HepG2 (cell line): ENCODE measurements around the gene PNPLA2. TPM values are rescaled to one million over a fixed set of nuclear protein-coding genes. Genes with fewer than 3 reads are reported as not detected.

Experiments
- CREM ChIP-seq, 2 experiments: sonication (generic) in 1 of 2; formaldehyde crosslinking in 1 of 2; IDR thresholded peaks; 2 replicates each; pipeline versions ENCODE4 v1.4.0 to v1.6.1; 2016 to 2020; ENCODE audit warnings: antibody characterized with exemption in 1 of 2, mild to moderate bottlenecking in 1 of 2, missing genetic modification reagents in 1 of 2
- ELF4 ChIP-seq: sonication (generic); formaldehyde crosslinking; IDR thresholded peaks from 2 replicates; pipeline ENCODE4 v1.5.0; 2020; ENCODE audit warnings: missing genetic modification reagents, mild to moderate bottlenecking, moderate library complexity, borderline replicate concordance
- HCFC1 ChIP-seq: fragments of 150-350 bp; IDR thresholded peaks from 2 replicates; pipeline ENCODE4 v1.6.1; 2014; ENCODE audit warnings: low read depth, low read length
- HDAC2 ChIP-seq: sonication (generic); formaldehyde crosslinking; IDR thresholded peaks from 2 replicates; pipeline ENCODE4 v1.4.0; 2020; ENCODE audit warnings: missing genetic modification reagents
- KDM1A ChIP-seq: IDR thresholded peaks from 2 replicates; pipeline ENCODE4 v1.6.1; 2016; ENCODE audit warnings: missing compliant biosample characterization
- KLF12 ChIP-seq: sonication (generic); formaldehyde crosslinking; IDR thresholded peaks from 2 replicates; pipeline ENCODE4 v1.4.0; 2020; ENCODE audit warnings: missing genetic modification reagents, borderline replicate concordance
- NCOR1 ChIP-seq: fragments of 200-600 bp; sonication (generic); IDR thresholded peaks from 2 replicates; pipeline ENCODE4 v1.7.0; 2017; ENCODE audit warnings: antibody characterized with exemption, low read length, borderline replicate concordance
- SCMH1 ChIP-seq: sonication (generic); formaldehyde crosslinking; IDR thresholded peaks from 2 replicates; pipeline ENCODE4 v1.9.0; 2021; ENCODE audit warnings: missing genetic modification reagents, mild to moderate bottlenecking, borderline replicate concordance
- TCF7 ChIP-seq: sonication (generic); IDR thresholded peaks from 2 replicates; pipeline ENCODE4 v1.6.1; 2016; ENCODE audit warnings: antibody characterized with exemption, low read depth
- ZBTB21 ChIP-seq: sonication (generic); formaldehyde crosslinking; IDR thresholded peaks from 2 replicates; pipeline ENCODE4 v1.4.0; 2020; ENCODE audit warnings: missing genetic modification reagents
- ZIK1 ChIP-seq: sonication (generic); formaldehyde crosslinking; IDR thresholded peaks from 2 replicates; pipeline ENCODE4 v1.5.0; 2020; ENCODE audit warnings: mild to moderate bottlenecking, low read depth, missing genetic modification reagents, borderline replicate concordance
- ZNF33A ChIP-seq: sonication (generic); formaldehyde crosslinking; IDR thresholded peaks from 2 replicates; pipeline ENCODE4 v1.5.1; 2020; ENCODE audit warnings: missing genetic modification reagents, mild to moderate bottlenecking, moderate library complexity, borderline replicate concordance
- ZNF441 ChIP-seq: sonication (generic); formaldehyde crosslinking; IDR thresholded peaks from 2 replicates; pipeline ENCODE4 v1.7.0; 2021; ENCODE audit warnings: missing genetic modification reagents, borderline replicate concordance
- ZNF550 ChIP-seq: sonication (generic); formaldehyde crosslinking; IDR thresholded peaks from 2 replicates; pipeline ENCODE4 v1.4.0; 2020; ENCODE audit warnings: mild to moderate bottlenecking, missing genetic modification reagents, borderline replicate concordance
- polyA plus RNA-seq, 8 experiments: library from polyadenylated mRNA; depleted of rRNA in 3 of 8; stranded (reverse) in 7 of 8; unstranded in 1 of 8; fragments of >200 nt; fragmentation: Illumina TruSeq in 4 of 8; extraction: Trizol in 4 of 8; gene quantifications; 2 replicates each; pipeline versions ENCODE4 v1.2.1 to v1.2.3, GENCODE V29; 2011 to 2016; ENCODE audit warnings: low read depth in 4 of 8, missing spikeins in 1 of 8, mixed read lengths in 1 of 8; ENCODE audit not compliant: insufficient read depth in 1 of 8
- total RNA-seq, 5 experiments: library from RNA; depleted of rRNA; stranded (reverse); fragments of >200 nt; fragmentation: Illumina TruSeq; extraction: Trizol; gene quantifications; 2 replicates each; pipeline ENCODE4 v1.2.3, GENCODE V29; 2016; ENCODE audit warnings: low read depth in 1 of 5
- TF ChIP-seq, protein P1 (sequence below): sonication (generic); formaldehyde crosslinking; IDR thresholded peaks from 2 replicates; pipeline ENCODE4 v1.5.1; 2020; ENCODE audit warnings: mild to moderate bottlenecking, missing genetic modification reagents, borderline replicate concordance
- TF ChIP-seq, protein P2 (sequence below): IDR thresholded peaks from 2 replicates; pipeline ENCODE4 v1.4.0; 2020; ENCODE audit warnings: mild to moderate bottlenecking, missing genetic modification reagents
- TF ChIP-seq, protein P3 (sequence below): sonication (generic); formaldehyde crosslinking; IDR thresholded peaks from 2 replicates; pipeline ENCODE4 v1.5.1; 2020; ENCODE audit warnings: missing genetic modification reagents, mild to moderate bottlenecking, borderline replicate concordance

Gene PNPLA2
- total and polyA plus RNA-seq, 2 of the 13 experiments (the other 11 are each of a cell fraction or from before 2014, with no cell fraction given), result 10.5 to 43.2 TPM

DNA sequence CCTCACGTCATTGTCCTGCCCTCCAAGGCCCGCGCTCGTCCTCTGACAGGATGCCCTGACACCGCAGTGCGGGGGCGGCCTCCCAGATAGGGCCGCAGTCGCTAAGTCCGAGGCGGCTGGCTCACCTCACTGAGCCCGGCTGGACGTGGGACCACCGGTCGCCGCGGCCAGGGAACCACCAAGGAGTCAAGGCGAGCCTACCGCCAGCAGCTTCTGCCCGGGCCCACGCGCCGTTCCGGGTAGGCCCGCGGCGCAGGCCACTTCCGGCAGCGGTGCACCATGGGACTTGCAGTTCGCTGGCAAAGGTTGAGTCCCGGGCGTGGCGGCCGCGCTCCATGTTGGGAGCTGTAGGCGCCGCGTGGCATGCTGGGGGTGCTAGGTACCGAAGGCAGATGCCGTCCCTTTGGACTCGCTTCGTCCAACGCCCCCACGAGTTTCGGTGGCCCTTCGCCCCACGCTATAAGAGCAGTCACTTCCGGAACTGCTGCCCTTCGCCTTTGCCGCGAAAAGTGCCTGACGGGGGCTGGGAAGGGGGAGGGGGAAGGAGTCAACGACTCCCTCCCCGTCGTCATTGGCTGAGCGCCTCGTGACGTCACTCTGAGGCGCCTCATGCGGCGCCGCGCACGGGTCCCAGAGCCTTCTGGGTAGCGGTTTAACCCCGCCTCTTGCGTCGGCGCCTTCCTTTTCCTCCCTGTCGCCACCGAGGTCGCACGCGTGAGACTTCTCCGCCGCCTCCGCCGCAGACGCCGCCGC lies 9.3 kb upstream of the PNPLA2 start, which contains the start of gene RPLP2 (continued):
- TF ChIP-seq, protein P1, sequence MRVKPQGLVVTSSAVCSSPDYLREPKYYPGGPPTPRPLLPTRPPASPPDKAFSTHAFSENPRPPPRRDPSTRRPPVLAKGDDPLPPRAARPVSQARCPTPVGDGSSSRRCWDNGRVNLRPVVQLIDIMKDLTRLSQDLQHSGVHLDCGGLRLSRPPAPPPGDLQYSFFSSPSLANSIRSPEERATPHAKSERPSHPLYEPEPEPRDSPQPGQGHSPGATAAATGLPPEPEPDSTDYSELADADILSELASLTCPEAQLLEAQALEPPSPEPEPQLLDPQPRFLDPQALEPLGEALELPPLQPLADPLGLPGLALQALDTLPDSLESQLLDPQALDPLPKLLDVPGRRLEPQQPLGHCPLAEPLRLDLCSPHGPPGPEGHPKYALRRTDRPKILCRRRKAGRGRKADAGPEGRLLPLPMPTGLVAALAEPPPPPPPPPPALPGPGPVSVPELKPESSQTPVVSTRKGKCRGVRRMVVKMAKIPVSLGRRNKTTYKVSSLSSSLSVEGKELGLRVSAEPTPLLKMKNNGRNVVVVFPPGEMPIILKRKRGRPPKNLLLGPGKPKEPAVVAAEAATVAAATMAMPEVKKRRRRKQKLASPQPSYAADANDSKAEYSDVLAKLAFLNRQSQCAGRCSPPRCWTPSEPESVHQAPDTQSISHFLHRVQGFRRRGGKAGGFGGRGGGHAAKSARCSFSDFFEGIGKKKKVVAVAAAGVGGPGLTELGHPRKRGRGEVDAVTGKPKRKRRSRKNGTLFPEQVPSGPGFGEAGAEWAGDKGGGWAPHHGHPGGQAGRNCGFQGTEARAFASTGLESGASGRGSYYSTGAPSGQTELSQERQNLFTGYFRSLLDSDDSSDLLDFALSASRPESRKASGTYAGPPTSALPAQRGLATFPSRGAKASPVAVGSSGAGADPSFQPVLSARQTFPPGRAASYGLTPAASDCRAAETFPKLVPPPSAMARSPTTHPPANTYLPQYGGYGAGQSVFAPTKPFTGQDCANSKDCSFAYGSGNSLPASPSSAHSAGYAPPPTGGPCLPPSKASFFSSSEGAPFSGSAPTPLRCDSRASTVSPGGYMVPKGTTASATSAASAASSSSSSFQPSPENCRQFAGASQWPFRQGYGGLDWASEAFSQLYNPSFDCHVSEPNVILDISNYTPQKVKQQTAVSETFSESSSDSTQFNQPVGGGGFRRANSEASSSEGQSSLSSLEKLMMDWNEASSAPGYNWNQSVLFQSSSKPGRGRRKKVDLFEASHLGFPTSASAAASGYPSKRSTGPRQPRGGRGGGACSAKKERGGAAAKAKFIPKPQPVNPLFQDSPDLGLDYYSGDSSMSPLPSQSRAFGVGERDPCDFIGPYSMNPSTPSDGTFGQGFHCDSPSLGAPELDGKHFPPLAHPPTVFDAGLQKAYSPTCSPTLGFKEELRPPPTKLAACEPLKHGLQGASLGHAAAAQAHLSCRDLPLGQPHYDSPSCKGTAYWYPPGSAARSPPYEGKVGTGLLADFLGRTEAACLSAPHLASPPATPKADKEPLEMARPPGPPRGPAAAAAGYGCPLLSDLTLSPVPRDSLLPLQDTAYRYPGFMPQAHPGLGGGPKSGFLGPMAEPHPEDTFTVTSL (CRISPR knock-in tag), result peak; percentile 60
- TF ChIP-seq ZBTB21 (CRISPR knock-in tag), result peak; percentile 80
- TF ChIP-seq, protein P2, sequence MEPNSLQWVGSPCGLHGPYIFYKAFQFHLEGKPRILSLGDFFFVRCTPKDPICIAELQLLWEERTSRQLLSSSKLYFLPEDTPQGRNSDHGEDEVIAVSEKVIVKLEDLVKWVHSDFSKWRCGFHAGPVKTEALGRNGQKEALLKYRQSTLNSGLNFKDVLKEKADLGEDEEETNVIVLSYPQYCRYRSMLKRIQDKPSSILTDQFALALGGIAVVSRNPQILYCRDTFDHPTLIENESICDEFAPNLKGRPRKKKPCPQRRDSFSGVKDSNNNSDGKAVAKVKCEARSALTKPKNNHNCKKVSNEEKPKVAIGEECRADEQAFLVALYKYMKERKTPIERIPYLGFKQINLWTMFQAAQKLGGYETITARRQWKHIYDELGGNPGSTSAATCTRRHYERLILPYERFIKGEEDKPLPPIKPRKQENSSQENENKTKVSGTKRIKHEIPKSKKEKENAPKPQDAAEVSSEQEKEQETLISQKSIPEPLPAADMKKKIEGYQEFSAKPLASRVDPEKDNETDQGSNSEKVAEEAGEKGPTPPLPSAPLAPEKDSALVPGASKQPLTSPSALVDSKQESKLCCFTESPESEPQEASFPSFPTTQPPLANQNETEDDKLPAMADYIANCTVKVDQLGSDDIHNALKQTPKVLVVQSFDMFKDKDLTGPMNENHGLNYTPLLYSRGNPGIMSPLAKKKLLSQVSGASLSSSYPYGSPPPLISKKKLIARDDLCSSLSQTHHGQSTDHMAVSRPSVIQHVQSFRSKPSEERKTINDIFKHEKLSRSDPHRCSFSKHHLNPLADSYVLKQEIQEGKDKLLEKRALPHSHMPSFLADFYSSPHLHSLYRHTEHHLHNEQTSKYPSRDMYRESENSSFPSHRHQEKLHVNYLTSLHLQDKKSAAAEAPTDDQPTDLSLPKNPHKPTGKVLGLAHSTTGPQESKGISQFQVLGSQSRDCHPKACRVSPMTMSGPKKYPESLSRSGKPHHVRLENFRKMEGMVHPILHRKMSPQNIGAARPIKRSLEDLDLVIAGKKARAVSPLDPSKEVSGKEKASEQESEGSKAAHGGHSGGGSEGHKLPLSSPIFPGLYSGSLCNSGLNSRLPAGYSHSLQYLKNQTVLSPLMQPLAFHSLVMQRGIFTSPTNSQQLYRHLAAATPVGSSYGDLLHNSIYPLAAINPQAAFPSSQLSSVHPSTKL (CRISPR knock-in tag), result peak; percentile 7
- peak; percentile 87 for TF ChIP-seq ZIK1
- TF ChIP-seq ELF4 (CRISPR knock-in tag), result peak; percentile 90; the same call in 1 of the 2 replicates
- TF ChIP-seq HCFC1, result peak; percentile 81
- TF ChIP-seq, protein P3, sequence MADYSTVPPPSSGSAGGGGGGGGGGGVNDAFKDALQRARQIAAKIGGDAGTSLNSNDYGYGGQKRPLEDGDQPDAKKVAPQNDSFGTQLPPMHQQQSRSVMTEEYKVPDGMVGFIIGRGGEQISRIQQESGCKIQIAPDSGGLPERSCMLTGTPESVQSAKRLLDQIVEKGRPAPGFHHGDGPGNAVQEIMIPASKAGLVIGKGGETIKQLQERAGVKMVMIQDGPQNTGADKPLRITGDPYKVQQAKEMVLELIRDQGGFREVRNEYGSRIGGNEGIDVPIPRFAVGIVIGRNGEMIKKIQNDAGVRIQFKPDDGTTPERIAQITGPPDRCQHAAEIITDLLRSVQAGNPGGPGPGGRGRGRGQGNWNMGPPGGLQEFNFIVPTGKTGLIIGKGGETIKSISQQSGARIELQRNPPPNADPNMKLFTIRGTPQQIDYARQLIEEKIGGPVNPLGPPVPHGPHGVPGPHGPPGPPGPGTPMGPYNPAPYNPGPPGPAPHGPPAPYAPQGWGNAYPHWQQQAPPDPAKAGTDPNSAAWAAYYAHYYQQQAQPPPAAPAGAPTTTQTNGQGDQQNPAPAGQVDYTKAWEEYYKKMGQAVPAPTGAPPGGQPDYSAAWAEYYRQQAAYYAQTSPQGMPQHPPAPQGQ, result no peak; the same call in 1 of the 2 replicates
- peak; percentile 95 for TF ChIP-seq ZNF33A (CRISPR knock-in tag)
- peak; percentile 98; the same call in 1 of the 2 replicates for TF ChIP-seq ZNF550 (CRISPR knock-in tag)
- TF ChIP-seq SCMH1 (CRISPR knock-in tag), result no peak
- peak; percentile 17 for TF ChIP-seq HDAC2 (CRISPR knock-in tag)
- no peak for TF ChIP-seq TCF7
- peak; percentile 2; the same call in 1 of the 2 replicates for TF ChIP-seq ZNF441
- TF ChIP-seq KDM1A (CRISPR knock-in tag), result no peak
- TF ChIP-seq KLF12 (CRISPR knock-in tag), result peak; percentile 87
- TF ChIP-seq NCOR1, result peak; percentile 55; the same call in 1 of the 2 replicates
- peak; percentile 99 for TF ChIP-seq CREM (IDR thresholded peaks at IDR 0.05)
- peak; percentile 81 for TF ChIP-seq CREM (CRISPR knock-in tag; IDR thresholded peaks at IDR 0.05)
